SH-SY5Y (cell line): ENCODE data around the gene CCNE1.

Experiments used
- GATA2 ChIP-seq: IDR thresholded peaks from 2 replicates; pipeline ENCODE4 v1.6.1; 2011; ENCODE audit warnings: mild to moderate bottlenecking, low read depth, low read length
- GATA3 ChIP-seq: IDR thresholded peaks from 2 replicates; pipeline ENCODE4 v1.6.1; 2011; ENCODE audit warnings: low read depth, mild to moderate bottlenecking, low read length, moderate library complexity

Gene CCNE1

GRCh38 chr19:29843180-29844051, 31.6 kb downstream of the CCNE1 start:
- TF ChIP-seq GATA2: no peak
- no peak for TF ChIP-seq GATA3

DNA sequence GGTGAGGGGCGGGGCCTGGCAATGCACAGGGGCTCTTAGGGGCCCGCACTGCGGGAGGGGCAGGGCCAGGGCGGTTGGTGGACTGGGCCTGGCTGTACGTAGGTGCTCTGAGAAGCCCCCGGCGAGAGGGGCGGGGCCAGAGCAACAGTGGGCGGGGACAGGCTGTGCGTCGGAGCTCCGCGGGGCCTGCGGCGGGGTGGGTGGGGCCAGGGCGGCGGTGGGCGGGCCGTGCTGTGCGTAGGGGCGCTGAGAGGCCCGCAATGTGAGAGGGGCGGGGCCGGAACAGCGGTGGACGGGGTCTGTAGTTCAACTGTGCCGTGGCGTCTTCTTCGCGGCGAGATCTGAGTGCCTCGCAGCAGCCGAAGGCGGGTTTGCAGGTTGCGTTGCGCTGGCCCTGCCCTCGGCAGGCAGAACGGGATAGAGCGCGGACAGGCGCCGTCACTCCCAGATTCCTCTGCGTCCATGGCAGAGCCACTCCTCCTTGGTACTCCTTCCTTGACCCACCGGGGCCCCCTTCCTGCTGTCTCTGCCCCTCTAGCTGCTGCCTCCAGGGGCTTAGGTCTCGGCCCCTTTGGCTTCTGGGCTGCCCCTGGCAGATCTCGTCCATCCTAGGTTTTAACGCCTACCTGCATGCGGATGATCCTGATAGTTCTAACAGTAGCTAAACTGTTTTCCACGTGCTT, 33.2 kb downstream of the CCNE1 start:
- no peak for TF ChIP-seq GATA2
- TF ChIP-seq GATA3: no peak

- TF ChIP-seq GATA2: no peak
- TF ChIP-seq GATA3: no peak
These were observed 33.9 kb downstream of the CCNE1 start for GRCh38 chr19:29845574-29846176.

GRCh38 chr19:29849208-29849607, 37.4 kb downstream of the CCNE1 start:
- TF ChIP-seq GATA2 (no peak), GATA3 (no peak)

DNA sequence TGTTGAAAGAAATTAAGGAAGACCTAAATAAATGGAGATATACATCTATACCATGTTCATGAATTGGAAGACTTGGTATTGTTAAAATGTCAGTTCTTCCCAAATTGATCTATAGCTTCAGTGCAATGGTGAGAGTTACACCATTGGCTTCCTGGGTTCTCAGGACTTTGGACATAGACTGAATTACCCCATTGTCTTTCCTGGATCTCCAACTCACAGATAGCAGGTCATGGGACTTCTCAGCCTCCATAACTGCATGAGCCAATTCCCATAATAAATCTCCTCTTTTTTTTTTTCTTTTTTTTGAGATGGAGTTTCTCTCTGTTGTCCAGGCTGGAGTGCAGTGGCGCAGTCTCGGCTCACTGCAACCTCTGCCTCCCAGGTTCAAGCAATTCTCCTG, 38.7 kb downstream of the CCNE1 start:
- no peak for TF ChIP-seq GATA2
- TF ChIP-seq GATA3: no peak

- TF ChIP-seq GATA3 (no peak), GATA2 (no peak)
These were observed 40.2 kb downstream of the CCNE1 start for GRCh38 chr19:29851769-29852521.

- no peak for TF ChIP-seq GATA3
- TF ChIP-seq GATA2: no peak
These were observed 42.2 kb downstream of the CCNE1 start for GRCh38 chr19:29854033-29854432.

- TF ChIP-seq GATA3: no peak
- TF ChIP-seq GATA2: no peak
These were observed 43.3 kb downstream of the CCNE1 start for GRCh38 chr19:29855087-29855486.

DNA sequence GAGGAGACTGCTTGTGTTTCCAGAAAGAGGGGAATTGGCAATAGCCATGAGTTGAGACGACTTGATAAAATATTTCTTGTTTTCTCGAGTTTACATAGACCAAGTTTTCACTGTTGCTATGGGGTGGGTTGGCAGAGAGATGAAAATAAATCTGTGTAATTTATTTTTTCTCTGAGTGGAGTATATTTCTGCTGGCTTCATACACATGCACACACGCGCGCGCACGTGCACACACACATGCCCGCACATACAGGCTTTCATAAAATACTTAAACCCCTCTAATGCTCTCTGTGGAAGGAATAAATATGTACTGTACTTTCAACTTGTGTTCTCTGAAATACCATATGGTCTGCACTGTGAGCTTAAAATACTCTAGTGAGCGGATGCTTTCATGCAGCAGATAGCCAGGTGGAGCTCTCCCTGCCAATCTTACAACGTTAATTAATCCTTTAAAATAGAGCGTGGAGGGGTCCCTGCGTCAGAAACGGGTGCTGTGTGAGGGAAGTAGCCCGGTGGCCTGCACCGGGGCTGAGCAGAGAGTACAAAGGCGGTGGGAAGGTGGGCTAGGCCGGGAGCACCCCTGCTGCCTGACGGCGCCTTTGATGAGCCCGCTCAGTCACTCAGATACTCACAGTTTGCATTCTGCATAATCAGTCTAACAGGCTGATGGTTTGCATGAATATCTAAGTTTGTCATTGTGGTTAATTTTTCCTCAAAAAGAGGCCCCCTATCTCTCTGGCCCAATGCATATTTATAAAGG, 44.1 kb downstream of the CCNE1 start:
- TF ChIP-seq GATA3 (no peak), GATA2 (no peak)

DNA sequence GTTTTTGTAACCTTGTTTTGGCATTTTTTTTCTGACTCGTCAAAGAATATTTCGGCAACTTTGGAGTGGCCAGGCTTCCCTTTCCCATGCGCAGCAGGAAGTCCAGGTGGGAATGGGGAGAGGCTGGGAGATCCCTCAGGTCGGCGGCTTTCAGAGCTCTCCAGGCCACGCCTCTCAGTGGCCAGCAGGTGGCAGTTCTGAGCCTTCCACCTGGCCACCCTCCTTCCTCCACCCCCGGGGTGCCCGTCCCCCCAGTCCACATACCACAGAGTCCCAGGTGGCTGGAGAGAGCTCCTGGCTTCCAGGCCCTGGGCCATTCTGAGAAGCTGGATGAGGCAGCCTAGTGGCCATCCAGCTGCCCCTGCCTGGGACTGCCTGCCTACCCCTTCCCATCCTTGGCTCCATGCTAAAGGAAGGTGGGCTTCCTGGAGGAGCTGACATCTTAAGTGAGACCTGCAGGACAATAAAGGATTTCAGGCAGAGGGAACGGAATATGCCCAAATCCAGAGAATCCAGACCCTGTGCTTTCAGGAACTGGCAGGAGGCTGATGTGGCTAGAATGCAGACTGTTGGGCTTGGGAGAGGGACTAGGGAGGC, 46.3 kb downstream of the CCNE1 start:
- TF ChIP-seq GATA2 (no peak), GATA3 (no peak)

DNA sequence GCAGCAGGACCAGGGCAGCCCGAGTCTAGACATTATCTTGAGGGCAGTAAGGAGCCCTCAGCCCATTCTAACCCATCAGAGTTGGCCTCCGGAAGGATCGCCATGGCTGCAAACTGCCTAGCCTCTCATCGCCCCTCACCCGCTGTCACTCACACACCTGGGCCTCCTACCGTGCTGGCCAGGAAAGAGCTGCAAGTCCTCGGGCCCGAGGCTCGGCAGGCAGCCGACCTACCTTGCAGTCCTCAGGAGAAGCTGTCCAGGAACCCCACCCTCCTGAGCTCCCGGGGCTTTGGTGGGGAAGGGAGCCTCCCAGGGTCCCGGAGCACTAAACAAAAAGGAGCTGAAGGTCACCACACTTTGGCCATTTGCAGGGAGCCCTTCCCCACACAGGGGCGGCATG, 46.8 kb downstream of the CCNE1 start:
- TF ChIP-seq GATA3 (no peak), GATA2 (no peak)

GRCh38 chr19:29860492-29860891, 48.7 kb downstream of the CCNE1 start:
- TF ChIP-seq GATA3: no peak
- no peak for TF ChIP-seq GATA2

GRCh38 chr19:29861574-29861973, 49.8 kb downstream of the CCNE1 start:
- TF ChIP-seq GATA2 (no peak), GATA3 (no peak)

DNA sequence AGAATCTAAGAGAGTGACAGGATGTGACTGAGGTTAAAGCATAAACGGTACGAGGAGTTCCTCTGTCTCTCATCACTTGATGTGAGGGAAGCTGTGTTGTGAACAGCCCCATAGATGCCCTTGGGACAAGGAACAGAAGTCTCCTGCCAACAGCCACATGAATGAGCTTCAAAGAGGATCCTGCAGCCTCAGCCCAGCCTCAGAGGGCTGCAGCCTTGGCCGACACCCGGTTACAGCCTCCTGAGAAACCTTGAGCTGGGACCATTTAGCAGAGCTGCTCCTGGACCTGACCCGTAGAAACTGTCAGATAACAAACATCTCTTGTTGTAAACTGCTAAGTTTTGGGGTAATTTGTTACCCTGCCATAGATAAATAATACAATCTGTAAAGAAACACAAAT, 54.2 kb downstream of the CCNE1 start:
- no peak for TF ChIP-seq GATA3
